Stimulated activated naive B cell treated with anti-CD40 and anti-IgM and Interleukin-4, amounts not matched to agents 10 μg/mL and 1 μg/mL and 100 μg/mL, for 72 hours (primary cell): ENCODE results near the gene FUS.
"Not testable (repeated sequence)": the region's sequence is repeated elsewhere in the genome, so short reads cannot be mapped to it uniquely, and the experiment has no call there.

Experiments used
- ATAC-seq, 2 donors: fragments of 150-1000 bp; cut with Tn5 transposase; replicated peaks; 2 replicates each; pipeline ENCODE4 v1.10.0; 2021; ENCODE audit warnings: moderate library complexity in 1 of 2
- DNase-seq: peaks from one replicate; pipeline ENCODE4 v3.0.0; 2021
- H3K27ac Mint-ChIP-seq: one replicate; pipeline ENCODE4 v1.8.0; 2022; ENCODE audit warnings: mild to moderate bottlenecking, mixed read lengths
- H3K27me3 Mint-ChIP-seq, 2 donors: one replicate each; pipeline ENCODE4 v1.8.0; 2022; ENCODE audit warnings: mixed read lengths in 2 of 2
- H3K36me3 Mint-ChIP-seq, 2 donors: one replicate each; pipeline ENCODE4 v1.8.0; 2022; ENCODE audit warnings: mixed read lengths in 2 of 2, mild to moderate bottlenecking in 1 of 2
- H3K4me1 Mint-ChIP-seq, 2 donors: one replicate each; pipeline ENCODE4 v1.8.0; 2022; ENCODE audit warnings: mixed read lengths in 2 of 2, mild to moderate bottlenecking in 1 of 2
- H3K4me3 Mint-ChIP-seq, 2 donors: one replicate each; pipeline ENCODE4 v1.8.0; 2022; ENCODE audit warnings: mild to moderate bottlenecking in 2 of 2, mixed read lengths in 2 of 2, moderate library complexity in 1 of 2
- H3K9me3 Mint-ChIP-seq, 2 donors: one replicate each; pipeline ENCODE4 v1.8.0; 2022; ENCODE audit warnings: mixed read lengths in 2 of 2, mild to moderate bottlenecking in 1 of 2

Gene FUS

GRCh38 chr16:31196324-31197088 lies 16.6 kb downstream of the FUS start:
- peaks cover 39 to 55% of the 10 kb centered on the region in 2 donors for H3K36me3 Mint-ChIP-seq

GRCh38 chr16:31198207-31198882 lies 18.4 kb downstream of the FUS start:
- Mint-ChIP-seq H3K4me3 (peak overlapping the region in 1 of 2 donors; percentile 18), H3K27ac (peak overlapping the region; percentile 90), H3K27me3 (no peaks in the 10 kb centered on the region), H3K9me3 (no peaks in the 10 kb centered on the region), H3K4me1 (peaks cover 34 to 60% of the 10 kb centered on the region in 2 donors), H3K36me3 (peaks cover 34 to 44% of the 10 kb centered on the region in 2 donors)
- ATAC-seq (no peak), DNase-seq (no peak)

More at GRCh38 chr16:31196324-31197088, 16.6 kb downstream of the FUS start:
- ATAC-seq, result no peak
- no peaks in the 10 kb centered on the region for H3K27me3 Mint-ChIP-seq
- no peak for DNase-seq
- H3K4me1 Mint-ChIP-seq, result peaks cover 28 to 50% of the 10 kb centered on the region in 2 donors
- no peaks in the 10 kb centered on the region for H3K9me3 Mint-ChIP-seq
- peak overlapping the region; percentile 77 for H3K27ac Mint-ChIP-seq
- H3K4me3 Mint-ChIP-seq, result no peak overlapping the region

- DNase-seq (no peak), ATAC-seq (no peak)
- peaks cover 36 to 64% of the 10 kb centered on the region in 2 donors for H3K4me1 Mint-ChIP-seq
- H3K27me3 Mint-ChIP-seq, result no peaks in the 10 kb centered on the region
- H3K36me3 Mint-ChIP-seq, result peaks cover 28 to 33% of the 10 kb centered on the region in 2 donors
- H3K4me3 Mint-ChIP-seq, result peak overlapping the region in 1 of 2 donors; percentile 18
- H3K9me3 Mint-ChIP-seq, result no peaks in the 10 kb centered on the region
- H3K27ac Mint-ChIP-seq, result no peak overlapping the region
Observed at GRCh38 chr16:31199430-31200041, 19.6 kb downstream of the FUS start.

- Mint-ChIP-seq H3K36me3 (peaks cover 26 to 30% of the 10 kb centered on the region in 2 donors), H3K4me1 (peaks cover 36 to 68% of the 10 kb centered on the region in 2 donors)
- not testable (repeated sequence) for DNase-seq, H3K9me3 Mint-ChIP-seq, H3K4me3 Mint-ChIP-seq, ATAC-seq, H3K27me3 Mint-ChIP-seq, H3K27ac Mint-ChIP-seq
Observed at GRCh38 chr16:31200111-31200510, 20.2 kb downstream of the FUS start.

GRCh38 chr16:31200821-31201568 lies 21.1 kb downstream of the FUS start:
- Mint-ChIP-seq H3K36me3 (peaks cover 23% of the 10 kb centered on the region in 2 donors), H3K4me1 (peaks cover 36 to 69% of the 10 kb centered on the region in 2 donors), H3K27ac (peak overlapping the region; percentile 47), H3K27me3 (no peaks in the 10 kb centered on the region), H3K9me3 (peaks cover 0 to 2% of the 10 kb centered on the region in 2 donors), H3K4me3 (peak overlapping the region; percentile 90 to 93)
- DNase-seq (peak; percentile 27), ATAC-seq (peak; percentile 47 to 51)

GRCh38 chr16:31201582-31202413 lies 21.9 kb downstream of the FUS start:
- H3K27me3 Mint-ChIP-seq, result no peaks in the 10 kb centered on the region
- peak overlapping the region; percentile 91 for H3K27ac Mint-ChIP-seq
- H3K36me3 Mint-ChIP-seq, result peaks cover 18% of the 10 kb centered on the region in 2 donors
- no peak for DNase-seq
- H3K4me1 Mint-ChIP-seq, result peaks cover 36 to 64% of the 10 kb centered on the region in 2 donors
- peak overlapping the region; percentile 90 to 93 for H3K4me3 Mint-ChIP-seq
- H3K9me3 Mint-ChIP-seq, result peaks cover 0 to 2% of the 10 kb centered on the region in 2 donors
- peak; percentile 73 to 79 for ATAC-seq

GRCh38 chr16:31202414-31203375 lies 22.8 kb downstream of the FUS start, which contains the start of gene PYCARD:
Gene PYCARD, minus strand, starts transcription at chr16:31202760. Its CDS starts 70 bp downstream, at chr16:31202690.
- H3K27ac Mint-ChIP-seq, result peak within 1 kb of the TSS; percentile 91
- H3K9me3 Mint-ChIP-seq, result peaks cover 0 to 2% of the 10 kb centered on the region in 2 donors
- peak; percentile 39 to 41 for ATAC-seq
- H3K4me1 Mint-ChIP-seq, result peaks cover 36 to 64% of the 10 kb centered on the region in 2 donors
- H3K27me3 Mint-ChIP-seq, result no peaks in the 10 kb centered on the region
- peak; percentile 42 for DNase-seq
- peaks cover 18% of the 10 kb centered on the region in 2 donors for H3K36me3 Mint-ChIP-seq
- peak within 1 kb of the TSS; percentile 90 to 93 for H3K4me3 Mint-ChIP-seq

GRCh38 chr16:31204871-31205666 lies 25.1 kb downstream of the FUS start:
- no peak for DNase-seq
- H3K4me1 Mint-ChIP-seq, result peaks cover 27 to 42% of the 10 kb centered on the region in 2 donors
- ATAC-seq, result no peak
- peaks cover 0 to 2% of the 10 kb centered on the region in 2 donors for H3K9me3 Mint-ChIP-seq
- H3K27ac Mint-ChIP-seq, result no peak overlapping the region
- H3K4me3 Mint-ChIP-seq, result no peak overlapping the region
- peaks cover 0 to under 1% of the 10 kb centered on the region in 2 donors for H3K36me3 Mint-ChIP-seq
- H3K27me3 Mint-ChIP-seq, result no peaks in the 10 kb centered on the region

GRCh38 chr16:31206776-31207175 lies 26.8 kb downstream of the FUS start:
- no peak for DNase-seq
- peaks cover 0 to 2% of the 10 kb centered on the region in 2 donors for H3K9me3 Mint-ChIP-seq
- ATAC-seq, result no peak
- no peaks in the 10 kb centered on the region for H3K36me3 Mint-ChIP-seq
- H3K4me1 Mint-ChIP-seq, result peaks cover 20 to 32% of the 10 kb centered on the region in 2 donors
- no peak overlapping the region for H3K27ac Mint-ChIP-seq
- no peak overlapping the region for H3K4me3 Mint-ChIP-seq
- no peaks in the 10 kb centered on the region for H3K27me3 Mint-ChIP-seq

GRCh38 chr16:31213342-31213741 lies 33.4 kb downstream of the FUS start:
- ATAC-seq (no peak), DNase-seq (no peak)
- H3K4me3 Mint-ChIP-seq, result peak overlapping the region in 1 of 2 donors; percentile 44
- H3K27me3 Mint-ChIP-seq, result peaks cover 25 to 49% of the 10 kb centered on the region in 2 donors
- no peaks in the 10 kb centered on the region for H3K9me3 Mint-ChIP-seq
- H3K4me1 Mint-ChIP-seq, result peaks cover 17 to 53% of the 10 kb centered on the region in 2 donors
- H3K36me3 Mint-ChIP-seq, result no peaks in the 10 kb centered on the region
- H3K27ac Mint-ChIP-seq, result peak overlapping the region; percentile 71

- H3K9me3 Mint-ChIP-seq, result no peaks in the 10 kb centered on the region
- DNase-seq, result no peak
- no peaks in the 10 kb centered on the region for H3K36me3 Mint-ChIP-seq
- H3K27me3 Mint-ChIP-seq, result peaks cover 32 to 56% of the 10 kb centered on the region in 2 donors
- ATAC-seq, result peak; percentile 5 to 15
- peak within 1 kb of the TSS; percentile 71 for H3K27ac Mint-ChIP-seq
- peak within 1 kb of the TSS; percentile 76 to 83 for H3K4me3 Mint-ChIP-seq
- H3K4me1 Mint-ChIP-seq, result peaks cover 17 to 53% of the 10 kb centered on the region in 2 donors
Observed at GRCh38 chr16:31213877-31214707, 34.2 kb downstream of the FUS start, which contains the start of gene TRIM72. Gene TRIM72, plus strand, starts transcription at chr16:31214119. Its CDS starts 620 bp downstream, at chr16:31214739.
